Caco-2 (cell line): ENCODE measurements around the gene CTRL. TPM values are rescaled to one million over a fixed set of nuclear protein-coding genes. Genes with fewer than 3 reads are reported as not detected.

Experiments used
- BruUV-seq: library from RNA; stranded (reverse); fragments of 400-500 nt; replicated peaks from 2 replicates; lab custom pipeline; 2021; lab: Mats Ljungman, UMichigan
- CTCF ChIA-PET: fragments of 300-600 bp; sonication (Branson Sonifier 250); formaldehyde crosslinking; loops from one replicate; lab custom pipeline; 2022; ENCODE audit warnings: antibody characterized with exemption; lab: Charles Lee
- POLR2A ChIA-PET: fragments of 300-600 bp; sonication (Branson Sonifier 250); formaldehyde crosslinking; loops from one replicate; lab custom pipeline; 2022; ENCODE audit warnings: antibody characterized with exemption; lab: Charles Lee
- DNase-seq, 2 experiments: peaks; one replicate each; pipeline versions ENCODE4 v3.0.0 to v3.0.0-alpha.2; 2020 to 2022
- H3K27me3 ChIP-seq: replicated peaks from 2 replicates; pipeline ENCODE4 v1.6.0; 2011; ENCODE audit warnings: low read length; ENCODE audit not compliant: control insufficient read depth, insufficient read depth
- H3K36me3 ChIP-seq: 2 replicates; pipeline ENCODE4 v1.5.1; 2011; ENCODE audit warnings: low read length; ENCODE audit not compliant: control insufficient read depth, insufficient read depth
- H3K4me1 ChIP-seq: fragments of 250-450 bp; sonication (Bioruptor Pico); 2 replicates; pipeline ENCODE4 v1.5.1; 2020; ENCODE audit warnings: mild to moderate bottlenecking
- H3K4me3 ChIP-seq: 2 replicates; pipeline ENCODE4 v1.5.1; 2011; ENCODE audit warnings: low read depth, mild to moderate bottlenecking, control low read depth, low read length
- H3K9me3 ChIP-seq: fragments of 250-450 bp; sonication (Bioruptor Pico); 2 replicates; pipeline ENCODE4 v1.5.1; 2020; ENCODE audit warnings: mild to moderate bottlenecking, moderate library complexity
- H3K27ac Mint-ChIP-seq: one replicate; pipeline ENCODE4 v1.8.0; 2022; ENCODE audit warnings: mixed read lengths; ENCODE audit not compliant: unreplicated experiment
- H3K27me3 Mint-ChIP-seq: one replicate; pipeline ENCODE4 v1.8.0; 2022; ENCODE audit warnings: mixed read lengths; ENCODE audit not compliant: insufficient read depth, unreplicated experiment
- H3K36me3 Mint-ChIP-seq: one replicate; pipeline ENCODE4 v1.8.0; 2022; ENCODE audit warnings: mild to moderate bottlenecking, mixed read lengths; ENCODE audit not compliant: insufficient read depth, unreplicated experiment
- H3K4me1 Mint-ChIP-seq: one replicate; pipeline ENCODE4 v1.8.0; 2022; ENCODE audit warnings: low read depth, mixed read lengths; ENCODE audit not compliant: unreplicated experiment
- H3K4me3 Mint-ChIP-seq: one replicate; pipeline ENCODE4 v1.8.0; 2022; ENCODE audit warnings: mild to moderate bottlenecking, moderate library complexity, mixed read lengths; ENCODE audit not compliant: unreplicated experiment
- H3K9me3 Mint-ChIP-seq: one replicate; pipeline ENCODE4 v1.8.0; 2022; ENCODE audit warnings: mixed read lengths; ENCODE audit not compliant: unreplicated experiment
- CTCF ChIP-seq, 2 experiments: fragments of 200-600 bp in 1 of 2; IDR thresholded peaks; 1 replicate in 1 of 2; 2 replicates in 1 of 2; pipeline versions ENCODE4 v1.5.1 to v1.8.0; 2011 to 2022; ENCODE audit warnings: antibody characterized with exemption in 1 of 2, control low read depth in 1 of 2, inconsistent platforms in 1 of 2, low read depth in 1 of 2, low read length in 1 of 2, mild to moderate bottlenecking in 1 of 2, moderate library complexity in 1 of 2; ENCODE audit not compliant: insufficient read depth in 1 of 2, severe bottlenecking in 1 of 2, unreplicated experiment in 1 of 2
- intact Hi-C: fragments of 100-400 bp; cut with micrococcal nuclease; formaldehyde crosslinking; loops from one replicate; pipeline ENCODE4 v1.10.0; 2022; ENCODE audit not compliant: unreplicated experiment
- total RNA-seq: library from RNA; stranded (reverse); gene quantifications from 2 replicates; pipeline ENCODE4 v1.2.3, GENCODE V29; 2022

Gene CTRL
- total RNA-seq, 1 experiment from 2014 or later = 0.66 TPM

DNA sequence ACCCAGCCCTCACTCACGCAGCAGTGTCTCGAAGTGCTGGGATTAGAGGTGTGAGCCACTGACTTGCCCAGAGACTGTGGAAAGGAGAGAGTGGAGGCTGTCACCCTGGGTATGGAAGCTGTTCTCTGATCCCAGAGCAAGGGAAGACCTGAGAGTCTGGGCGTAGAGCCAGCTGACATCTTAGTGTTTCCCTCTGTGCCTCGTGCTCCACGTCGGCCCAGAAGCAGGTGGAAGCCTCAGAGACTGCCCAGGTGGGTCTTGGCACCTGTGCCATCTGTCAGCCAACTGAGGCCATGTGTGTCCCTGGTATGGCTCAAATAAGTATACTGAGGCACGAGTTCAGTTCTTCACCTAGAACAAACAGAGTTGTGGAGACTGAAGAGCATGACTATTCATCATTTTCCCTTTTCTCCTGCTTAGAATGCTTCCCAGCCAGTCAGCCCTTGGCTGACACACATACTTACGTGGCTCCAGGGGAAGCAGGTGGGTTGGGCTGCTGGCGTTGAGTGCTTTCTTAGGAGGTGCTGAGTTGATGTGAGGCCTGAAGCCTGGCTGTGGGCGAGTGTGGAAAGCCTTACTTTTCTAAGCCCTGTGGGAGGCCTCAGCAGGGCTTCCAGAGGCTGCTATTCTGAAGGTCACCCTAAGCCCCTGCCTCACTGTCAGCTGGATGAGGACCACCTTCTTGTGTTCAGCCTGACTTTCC is 8.1 kb downstream of the CTRL start:
- H3K4me1 ChIP-seq = no peaks in the 10 kb centered on the region
- no peak overlapping the region for H3K4me3 ChIP-seq
- TF ChIP-seq CTCF (IDR thresholded peaks at IDR 0.05; ENCODE audit: insufficient read depth in 1 of 2, low read depth in 1 of 2, low read length in 1 of 2, severe bottlenecking in 1 of 2, unreplicated experiment in 1 of 2) = no peak
- intact Hi-C loops = no loop called here
- CTCF ChIA-PET = interaction anchor here (0.5 to 1.1 kb wide), 3 partner anchors 40 to 245 kb away, joined by 3 read pairs; partner anchors contain the start of genes RANBP10 and TSNAXIP1
- no peaks in the 10 kb centered on the region for H3K4me1 Mint-ChIP-seq
- no peaks in the 10 kb centered on the region for H3K9me3 ChIP-seq
- H3K36me3 Mint-ChIP-seq = peaks cover 10% of the 10 kb centered on the region
- H3K4me3 Mint-ChIP-seq = no peak overlapping the region
- no peak for DNase-seq
- H3K27ac Mint-ChIP-seq = no peak overlapping the region
- H3K27me3 ChIP-seq = no peaks in the 10 kb centered on the region
- no TSS peak for BruUV-seq
- peaks cover 8% of the 10 kb centered on the region for H3K36me3 ChIP-seq
- H3K9me3 Mint-ChIP-seq = no peaks in the 10 kb centered on the region
- H3K27me3 Mint-ChIP-seq = no peaks in the 10 kb centered on the region
- POLR2A ChIA-PET = no interaction called here

DNA sequence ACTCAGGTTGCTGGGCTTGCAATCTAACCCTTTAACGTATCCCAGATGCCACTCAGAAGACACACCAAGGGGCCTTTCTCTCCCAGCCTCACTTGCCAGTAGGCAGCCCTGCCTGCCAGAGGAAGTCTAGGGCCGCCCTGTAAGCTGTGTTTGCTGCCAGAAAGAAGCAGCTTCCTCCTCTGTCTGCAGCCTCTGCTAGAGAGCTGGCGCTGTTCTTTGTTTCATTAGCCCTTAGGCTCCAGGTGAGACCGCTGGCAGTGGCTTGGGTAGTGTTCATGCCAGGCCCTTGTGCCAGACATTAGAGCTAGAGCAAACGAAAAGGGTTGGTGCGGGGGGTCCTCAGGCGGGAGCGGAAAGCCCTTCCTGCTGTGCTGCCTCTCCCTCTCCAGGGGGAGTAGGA is 8.9 kb downstream of the CTRL start:
- POLR2A ChIA-PET = no interaction called here
- no peaks in the 10 kb centered on the region for H3K27me3 ChIP-seq

DNA sequence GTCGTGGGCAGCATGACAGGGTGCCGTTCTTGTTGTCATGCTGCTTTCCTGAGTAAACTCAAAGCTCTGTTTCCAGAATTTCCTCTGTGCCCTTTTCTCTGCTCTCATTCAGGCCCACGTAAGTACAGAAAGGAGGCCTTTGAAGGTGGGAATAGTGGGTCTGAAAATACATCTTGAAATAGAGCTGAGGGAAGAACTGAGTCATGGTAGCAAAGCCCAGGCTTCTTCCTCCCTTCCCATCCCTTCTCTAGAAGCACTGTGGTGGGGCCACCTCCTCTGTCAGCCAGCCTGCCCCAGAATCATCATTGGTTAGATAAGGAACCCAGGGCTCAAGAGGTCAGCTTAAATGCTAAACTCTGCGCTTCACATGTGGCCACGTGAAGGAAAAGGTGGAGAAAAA is 9.4 kb downstream of the CTRL start:
- no peaks in the 10 kb centered on the region for H3K4me1 ChIP-seq
- Mint-ChIP-seq H3K4me1 (no peaks in the 10 kb centered on the region), H3K27me3 (no peaks in the 10 kb centered on the region), H3K27ac (no peak overlapping the region), H3K36me3 (peaks cover 7% of the 10 kb centered on the region), H3K4me3 (no peak overlapping the region), H3K9me3 (no peaks in the 10 kb centered on the region)
- intact Hi-C loops = no loop called here
- CTCF ChIA-PET = interaction anchor here (0.6 to 1.5 kb wide), 4 partner anchors 19 to 118 kb away, joined by 3 to 4 read pairs (median 4); no protein-coding TSS in a partner anchor
- H3K27me3 ChIP-seq = no peaks in the 10 kb centered on the region
- no peak for TF ChIP-seq CTCF (IDR thresholded peaks at IDR 0.05; ENCODE audit: insufficient read depth in 1 of 2, low read depth in 1 of 2, low read length in 1 of 2, severe bottlenecking in 1 of 2, unreplicated experiment in 1 of 2)
- POLR2A ChIA-PET = no interaction called here
- no peaks in the 10 kb centered on the region for H3K9me3 ChIP-seq
- H3K36me3 ChIP-seq = peaks cover 6% of the 10 kb centered on the region
- no peak for DNase-seq
- BruUV-seq = no TSS peak
- no peak overlapping the region for H3K4me3 ChIP-seq

More for the DNA sequence above, 8.9 kb downstream of the CTRL start:
- Mint-ChIP-seq H3K27ac (no peak overlapping the region), H3K36me3 (peaks cover 7% of the 10 kb centered on the region), H3K9me3 (no peaks in the 10 kb centered on the region), H3K27me3 (no peaks in the 10 kb centered on the region), H3K4me3 (no peak overlapping the region), H3K4me1 (no peaks in the 10 kb centered on the region)
- DNase-seq = no peak
- Histone ChIP-seq H3K4me1 (no peaks in the 10 kb centered on the region), H3K4me3 (no peak overlapping the region), H3K36me3 (peaks cover 6% of the 10 kb centered on the region), H3K9me3 (no peaks in the 10 kb centered on the region)
- no TSS peak for BruUV-seq
- intact Hi-C loops = no loop called here
- CTCF ChIA-PET = interaction anchor here (0.6 to 1.5 kb wide), 5 partner anchors 18 to 118 kb away, joined by 3 to 4 read pairs (median 3); no protein-coding TSS in a partner anchor
- no peak for TF ChIP-seq CTCF (IDR thresholded peaks at IDR 0.05; ENCODE audit: insufficient read depth in 1 of 2, low read depth in 1 of 2, low read length in 1 of 2, severe bottlenecking in 1 of 2, unreplicated experiment in 1 of 2)
